Stimulated activated CD8-positive, alpha-beta memory T cell treated with anti-CD3 and anti-CD28 coated beads, Interleukin-15, amount 100 ng/mL, for 24 hours (primary cell): ENCODE measurements around the gene FAM53A.
A peak's percentile ranks its signal among the peaks of the same experiment; 100 is the strongest.
"Not testable (repeated sequence)": the region's sequence is repeated elsewhere in the genome, so short reads cannot be mapped to it uniquely, and the experiment has no call there.

Experiments
- DNase-seq: peaks from one replicate; pipeline ENCODE4 v3.0.0-alpha.2; 2020; ENCODE audit warnings: low read depth

FAM53A gene

GRCh38 chr4:1717129-1718094, 33.3 kb upstream of the FAM53A start:
- no peak for DNase-seq

- no peak for DNase-seq
Measured at GRCh38 chr4:1716065-1716945, 32.2 kb upstream of the FAM53A start.

GRCh38 chr4:1715002-1715758, 31.1 kb upstream of the FAM53A start:
- no peak for DNase-seq

GRCh38 chr4:1714303-1715001, 30.3 kb upstream of the FAM53A start:
- DNase-seq = no peak

GRCh38 chr4:1713003-1713851, 29.1 kb upstream of the FAM53A start:
- DNase-seq = no peak

- DNase-seq = peak; percentile 95
Measured at GRCh38 chr4:1712216-1713002, 28.3 kb upstream of the FAM53A start, which contains the start of gene SLBP. SLBP (minus strand) TSS chr4:1712319; CDS start chr4:1712188, 131 bp downstream.

- no peak for DNase-seq
Measured at GRCh38 chr4:1711571-1712215, 27.6 kb upstream of the FAM53A start.

- no peak for DNase-seq
Measured at GRCh38 chr4:1711055-1711570, 27.0 kb upstream of the FAM53A start.

- DNase-seq = no peak
Measured at GRCh38 chr4:1708581-1708980, 24.5 kb upstream of the FAM53A start.

GRCh38 chr4:1706358-1706757, 22.2 kb upstream of the FAM53A start:
- no peak for DNase-seq

GRCh38 chr4:1705732-1706131, 21.6 kb upstream of the FAM53A start:
- no peak for DNase-seq

- DNase-seq = no peak
Measured at GRCh38 chr4:1703867-1704266, 19.8 kb upstream of the FAM53A start.

GRCh38 chr4:1701671-1702070, 17.6 kb upstream of the FAM53A start:
- not testable (repeated sequence) for DNase-seq

GRCh38 chr4:1695913-1696312, 11.8 kb upstream of the FAM53A start:
- DNase-seq = no peak

- peak; percentile 39 for DNase-seq
Measured at GRCh38 chr4:1693131-1693896, 9.2 kb upstream of the FAM53A start.

- no peak for DNase-seq
Measured at GRCh38 chr4:1691737-1692373, 7.7 kb upstream of the FAM53A start.

GRCh38 chr4:1690698-1691097, 6.6 kb upstream of the FAM53A start:
- no peak for DNase-seq
